GM12892 (cell line): ENCODE measurements around the gene SOX15. TPM values are rescaled to one million over a fixed set of nuclear protein-coding genes. Genes with fewer than 3 reads are reported as not detected.
A peak's percentile ranks its signal among the peaks of the same experiment; 100 is the strongest.
"Not testable (repeated sequence)": the region's sequence is repeated elsewhere in the genome, so short reads cannot be mapped to it uniquely, and the experiment has no call there.

Experiments used
- DNase-seq: peaks from one replicate; pipeline ENCODE4 v3.0.0; 2011; ENCODE audit not compliant: insufficient read length
- FAIRE-seq: peaks from 2 replicates; lab custom pipeline; 2011; peaks lifted over from hg19 to GRCh38; lab: Jason Lieb, UNC
- POLR2A ChIP-seq: IDR thresholded peaks from 2 replicates; pipeline ENCODE4 v1.6.1; 2011; ENCODE audit warnings: low read depth, low read length, control low read depth
- POLR2AphosphoS5 ChIP-seq: IDR thresholded peaks from 2 replicates; pipeline ENCODE4 v1.6.1; 2011; ENCODE audit warnings: low read depth, low read length, control low read depth
- TAF1 ChIP-seq: IDR thresholded peaks from 2 replicates; pipeline ENCODE4 v1.6.1; 2011; ENCODE audit warnings: low read depth, mild to moderate bottlenecking, control low read depth, low read length, borderline replicate concordance
- polyA plus RNA-seq: library from polyadenylated mRNA; unstranded; fragments of >200 nt; gene quantifications from one replicate; pipeline ENCODE4 v1.2.1, GENCODE V29; 2012; ENCODE audit warnings: missing spikeins, inconsistent platforms; ENCODE audit not compliant: missing spikeins

The SOX15 gene
- 0.66 TPM for polyA plus RNA-seq

DNA sequence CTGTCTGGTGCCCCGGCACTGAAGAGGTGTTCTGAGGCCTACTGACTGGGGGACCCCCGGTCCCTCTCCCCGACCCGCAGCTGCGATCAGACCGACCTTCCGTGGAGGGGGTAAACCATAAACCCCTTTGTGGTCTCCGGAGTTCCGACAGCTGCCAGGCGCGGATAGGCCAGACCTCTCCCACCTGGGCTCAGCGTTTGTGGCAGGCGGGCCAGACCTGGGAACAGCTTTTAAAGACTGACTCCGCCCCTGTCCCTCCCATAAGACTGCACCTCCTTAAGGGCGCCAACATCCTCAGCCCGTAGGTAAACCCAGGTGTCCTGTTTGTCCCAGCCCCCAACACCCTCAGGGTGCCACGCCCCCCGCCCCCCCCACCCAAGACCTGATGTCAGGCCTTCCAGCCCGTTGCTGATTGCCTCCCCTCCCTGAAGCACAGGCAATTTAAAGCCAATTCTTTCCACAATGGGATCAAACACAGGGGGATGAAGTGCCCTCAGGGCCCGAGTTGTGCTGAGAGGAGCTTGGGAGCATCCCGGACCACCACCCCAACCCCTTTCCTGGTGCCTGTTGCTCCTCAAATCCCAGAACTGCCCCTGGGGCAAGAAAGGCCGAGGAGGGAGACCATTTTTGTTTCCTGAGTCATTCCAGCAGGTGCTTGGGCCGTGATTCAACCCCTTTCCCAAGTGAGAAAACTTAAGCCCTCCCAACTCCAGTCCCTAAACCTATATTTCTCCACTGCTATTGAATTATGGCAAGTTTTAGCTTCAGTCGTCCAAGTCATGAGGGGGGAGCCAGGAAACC is at the start of gene SOX15:
Gene SOX15 (minus strand): TSS at position 204 of the 801 bp plus-strand sequence. CDS start 418 bp downstream, outside the sequence.
- DNase-seq (no peak), FAIRE-seq (no peak)
- TF ChIP-seq POLR2AphosphoS5 (no peak), TAF1 (no peak), POLR2A (peak; percentile 6; the same call in 1 of the 2 replicates)

DNA sequence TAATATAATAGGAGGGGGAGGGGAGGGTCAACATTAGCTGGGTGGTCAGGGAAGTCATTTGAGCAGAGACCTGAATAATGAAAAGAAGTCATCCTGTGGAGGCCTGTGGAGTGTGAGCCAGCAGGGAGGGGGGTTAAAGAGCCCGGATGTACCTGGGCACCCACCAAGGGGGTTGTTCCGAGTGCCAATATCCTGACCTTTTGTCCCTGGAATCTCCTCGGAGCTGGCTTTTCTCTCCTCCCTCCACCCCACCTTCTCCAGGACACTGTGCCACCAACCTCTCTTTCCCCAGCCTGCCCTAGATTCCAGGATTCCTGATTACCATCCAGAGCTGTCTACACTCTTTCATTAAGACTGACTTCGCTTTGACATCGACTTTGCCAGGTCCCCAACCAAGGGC is 46.3 kb upstream of the SOX15 start:
- no peak for TF ChIP-seq POLR2A
- TF ChIP-seq TAF1, result no peak
- TF ChIP-seq POLR2AphosphoS5, result no peak
- no peak for FAIRE-seq
- DNase-seq, result no peak

DNA sequence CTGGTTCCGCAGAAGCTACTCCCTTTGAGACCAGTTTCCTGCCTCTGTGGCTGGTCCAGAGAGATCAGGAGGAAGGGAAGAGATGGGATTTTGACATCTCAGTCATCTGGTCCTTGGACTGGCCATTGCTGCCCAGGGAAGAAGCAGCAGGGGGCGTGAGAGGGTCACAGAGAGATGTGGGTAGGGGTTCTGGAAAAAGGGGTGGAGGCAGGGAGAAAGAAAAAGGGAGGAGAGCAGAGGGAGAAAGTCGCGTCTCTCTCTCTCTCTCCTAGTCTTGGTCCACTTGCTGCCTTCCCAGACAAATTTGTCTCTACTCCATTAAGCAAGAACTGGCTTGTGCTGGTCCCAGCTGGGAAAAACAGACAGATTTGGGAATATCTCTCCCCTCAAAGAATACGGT is 44.5 kb upstream of the SOX15 start:
- DNase-seq, result no peak
- TF ChIP-seq POLR2A (no peak), TAF1 (no peak), POLR2AphosphoS5 (no peak)
- FAIRE-seq, result no peak

DNA sequence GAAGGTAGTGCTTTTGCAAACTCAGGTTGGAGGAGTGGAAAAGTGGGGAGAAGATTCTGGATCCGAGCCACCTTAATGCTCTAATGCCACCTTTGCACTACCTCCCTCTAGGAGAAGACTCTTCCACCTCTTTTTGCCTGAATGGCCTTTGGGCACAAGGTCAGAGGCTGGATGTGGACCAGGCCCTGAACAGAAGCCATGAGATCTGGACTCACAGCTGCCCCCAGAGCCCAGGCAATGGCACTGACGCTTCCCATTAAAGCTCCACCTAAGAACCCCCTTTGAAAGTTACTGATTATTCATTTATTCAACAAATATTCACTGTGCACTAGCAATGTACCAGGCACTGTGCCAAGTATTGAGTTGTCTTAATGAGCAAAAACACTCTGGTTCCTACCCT is 43.2 kb upstream of the SOX15 start:
- TF ChIP-seq POLR2AphosphoS5 (no peak), TAF1 (no peak), POLR2A (no peak)
- DNase-seq (no peak), FAIRE-seq (peak; percentile 70)

DNA sequence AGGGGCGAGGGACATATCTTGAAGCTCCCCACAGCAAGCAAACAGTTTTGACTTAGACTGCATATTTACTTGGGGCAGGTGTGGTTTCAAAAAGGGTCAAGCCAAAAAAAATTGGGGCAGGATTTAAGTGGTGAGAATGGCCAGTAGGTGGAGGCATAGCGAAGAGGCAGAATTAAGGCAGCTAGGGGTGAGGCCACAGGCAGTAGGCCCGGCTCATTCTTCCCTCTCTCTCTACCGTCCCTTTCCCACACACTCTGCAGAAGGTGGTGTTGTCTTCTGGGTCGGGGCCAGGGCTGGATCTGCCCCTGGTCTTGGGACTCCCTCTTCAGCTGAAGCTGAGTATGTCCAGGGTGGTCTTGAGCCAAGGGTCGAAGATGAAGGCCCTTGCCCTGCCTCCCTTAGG is 42.6 kb upstream of the SOX15 start:
- FAIRE-seq (no peak), DNase-seq (no peak)
- no peak for TF ChIP-seq POLR2AphosphoS5
- no peak for TF ChIP-seq TAF1
- TF ChIP-seq POLR2A, result no peak

DNA sequence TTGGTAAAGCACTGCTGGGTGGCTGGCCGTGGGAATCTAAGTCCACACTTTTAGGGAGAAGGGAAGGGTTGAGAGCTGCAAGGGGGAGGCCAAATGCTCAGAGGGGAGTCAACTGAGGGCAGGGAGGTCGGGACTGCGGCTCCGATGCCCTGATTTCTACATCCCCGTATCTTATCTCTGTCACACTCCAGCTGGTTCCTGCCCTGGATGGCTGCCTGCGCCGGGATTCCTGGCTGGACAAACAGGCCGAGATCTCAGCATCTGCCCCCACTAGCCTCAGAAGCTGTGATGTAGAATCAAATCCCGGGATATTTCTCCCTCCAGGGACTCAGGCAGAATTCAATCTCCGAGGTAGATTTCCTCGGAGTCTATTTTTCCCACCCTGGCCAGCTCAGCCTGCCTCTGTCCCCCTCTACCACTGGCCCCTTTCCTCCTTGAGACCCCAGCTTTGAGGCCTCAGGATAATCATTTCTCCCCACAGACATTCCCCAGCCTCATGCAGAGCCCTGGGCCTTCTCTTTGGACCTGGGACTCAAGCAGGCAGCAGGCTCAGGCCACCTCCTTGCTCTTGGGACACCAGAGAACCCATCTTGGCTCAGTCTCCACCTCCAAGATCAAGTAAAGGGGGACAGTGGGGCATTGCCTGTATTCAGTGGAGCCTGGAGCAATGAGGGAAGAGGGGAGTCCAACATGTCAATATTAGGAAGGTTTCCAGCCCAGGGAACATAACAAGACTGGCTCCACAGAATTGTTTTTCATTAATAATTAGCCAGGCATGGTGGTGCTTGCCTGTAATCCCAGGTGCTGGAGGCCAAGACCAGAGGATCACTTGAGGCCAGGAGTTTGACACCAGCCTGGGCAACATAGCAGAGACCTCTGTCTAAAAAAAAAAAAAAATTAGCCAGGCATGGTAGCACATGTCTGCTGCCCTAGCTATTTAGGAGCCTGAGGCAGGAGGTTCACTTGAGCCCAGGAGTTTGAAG is 41.8 kb upstream of the SOX15 start:
- no peak for FAIRE-seq
- DNase-seq, result no peak
- no peak for TF ChIP-seq POLR2A
- TF ChIP-seq POLR2AphosphoS5, result no peak
- TF ChIP-seq TAF1, result no peak

DNA sequence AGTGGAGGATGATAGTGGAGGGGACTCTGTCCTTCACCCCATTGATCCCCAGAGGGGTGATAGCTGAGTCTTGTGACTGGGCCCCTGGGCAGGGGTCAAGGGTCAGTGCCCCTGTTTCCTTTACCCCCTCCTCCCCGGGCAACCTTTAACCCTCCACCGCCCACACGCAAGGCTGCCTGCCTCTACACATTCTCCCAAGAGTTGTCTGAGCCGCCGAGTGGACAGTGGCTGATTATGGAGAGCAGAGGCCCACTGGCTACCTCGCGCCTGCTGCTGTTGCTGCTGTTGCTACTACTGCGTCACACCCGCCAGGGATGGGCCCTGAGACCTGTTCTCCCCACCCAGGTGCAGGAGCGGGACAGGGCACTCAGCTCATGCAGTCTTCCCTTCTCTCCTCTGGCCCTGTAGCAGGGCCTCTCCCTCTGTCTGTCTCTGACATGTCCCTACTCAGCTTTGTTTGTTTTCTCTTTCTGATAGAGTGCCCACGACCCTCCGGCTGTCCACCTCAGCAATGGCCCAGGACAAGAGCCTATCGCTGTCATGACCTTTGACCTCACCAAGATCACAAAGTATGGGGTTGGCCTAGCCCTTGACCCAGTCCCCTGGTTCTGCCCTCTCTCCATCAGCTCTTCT is 40.2 kb upstream of the SOX15 start, which contains the start of gene SHBG:
Gene SHBG (plus strand): TSS at position 197 of the 633 bp plus-strand sequence. CDS start 38 bp downstream, at position 235.
- TF ChIP-seq POLR2A (no peak), POLR2AphosphoS5 (no peak), TAF1 (no peak)

DNA sequence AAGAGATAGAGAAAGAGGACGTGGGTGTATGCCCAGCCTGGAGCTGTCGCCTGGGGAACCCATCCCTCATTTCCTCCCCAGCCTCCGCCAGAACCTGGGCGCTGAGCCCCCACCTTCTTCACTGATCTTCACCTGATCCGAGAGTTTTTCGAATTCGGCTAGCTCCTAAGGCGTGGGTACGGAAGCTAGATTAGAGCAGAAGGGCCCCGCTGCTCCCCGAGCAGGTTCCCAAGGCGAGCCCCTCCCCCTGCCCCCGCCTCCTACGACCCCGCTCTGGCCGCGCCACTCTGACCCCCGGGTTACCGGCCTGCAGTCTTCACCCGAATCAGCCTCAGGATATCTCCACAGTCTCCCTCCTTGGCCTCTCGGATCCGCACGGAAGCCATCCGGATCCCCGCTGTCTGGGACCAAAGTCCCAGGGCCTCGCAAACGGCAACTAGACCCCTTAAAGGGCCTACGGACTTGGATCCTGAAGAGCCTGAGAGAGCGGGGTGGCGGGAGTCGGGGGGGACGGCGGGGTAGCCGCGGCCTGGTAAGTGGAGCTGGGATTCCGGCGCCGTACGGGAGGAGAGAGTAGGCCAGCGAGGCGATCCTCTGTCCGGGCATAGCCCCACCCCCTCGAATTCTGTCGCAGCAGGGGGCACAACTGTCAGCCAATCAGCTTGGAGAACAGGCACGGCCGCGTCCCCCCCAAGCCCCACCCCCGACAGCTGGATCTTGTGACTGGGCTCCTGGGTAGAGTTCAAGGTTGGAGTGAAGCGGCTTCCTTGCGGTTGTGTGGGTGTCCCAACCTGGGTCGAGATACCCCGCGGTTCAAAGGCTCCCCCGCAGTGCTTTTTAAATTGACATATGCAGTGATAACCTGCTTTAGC is 37.6 kb upstream of the SOX15 start, which contains the start of gene SAT2:
Gene SAT2 (minus strand): TSS at position 572 of the 872 bp plus-strand sequence. CDS start 186 bp downstream, at position 386.
- DNase-seq (peak; percentile 100), FAIRE-seq (peak; percentile 97)
- TF ChIP-seq POLR2A (peak; percentile 62; the same call in 1 of the 2 replicates), TAF1 (no peak), POLR2AphosphoS5 (0 out of 2 replicates have a peak, but pooled peaks have one; percentile 36)

More for the DNA sequence above, 40.2 kb upstream of the SOX15 start, which contains the start of gene SHBG:
- FAIRE-seq, result no peak
- no peak for DNase-seq

DNA sequence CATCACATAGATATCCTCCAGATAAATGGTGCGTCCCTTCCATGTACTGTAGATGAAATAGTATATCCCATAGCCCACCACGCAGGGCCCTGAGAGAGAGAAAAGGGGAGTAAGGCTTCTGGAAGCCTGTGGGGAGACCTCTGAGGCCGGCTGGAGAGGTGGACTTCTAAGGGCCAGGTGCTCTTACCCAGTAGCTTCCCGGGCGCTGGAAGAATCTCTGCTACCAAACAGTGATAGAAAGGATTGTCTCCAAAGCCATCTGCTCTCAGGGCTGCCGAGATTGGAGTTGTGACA is 37.0 kb upstream of the SOX15 start:
- no peak for FAIRE-seq
- DNase-seq, result no peak
- TF ChIP-seq POLR2AphosphoS5 (no peak), POLR2A (no peak), TAF1 (no peak)

DNA sequence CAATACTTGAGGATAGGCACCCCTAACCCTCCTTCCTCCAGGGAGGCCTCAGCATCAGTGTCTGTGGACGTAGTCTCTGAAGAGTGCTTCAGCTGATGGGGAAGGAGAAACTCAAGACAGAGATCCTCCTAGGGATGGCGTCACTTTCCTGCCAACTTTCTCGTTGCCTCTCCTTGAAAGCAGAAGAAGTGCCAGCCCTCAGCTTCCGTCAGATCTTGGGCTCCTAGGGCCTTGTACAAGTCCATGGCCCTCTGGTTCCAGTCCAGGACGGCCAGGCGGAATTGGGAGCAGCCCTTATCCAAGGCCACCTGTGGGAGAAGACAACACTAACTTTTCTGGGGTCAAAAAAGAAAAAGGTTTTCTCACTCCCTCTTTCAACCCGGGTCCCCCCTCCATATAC is 36.4 kb upstream of the SOX15 start:
- no peak for TF ChIP-seq POLR2AphosphoS5
- DNase-seq (no peak), FAIRE-seq (no peak)

DNA sequence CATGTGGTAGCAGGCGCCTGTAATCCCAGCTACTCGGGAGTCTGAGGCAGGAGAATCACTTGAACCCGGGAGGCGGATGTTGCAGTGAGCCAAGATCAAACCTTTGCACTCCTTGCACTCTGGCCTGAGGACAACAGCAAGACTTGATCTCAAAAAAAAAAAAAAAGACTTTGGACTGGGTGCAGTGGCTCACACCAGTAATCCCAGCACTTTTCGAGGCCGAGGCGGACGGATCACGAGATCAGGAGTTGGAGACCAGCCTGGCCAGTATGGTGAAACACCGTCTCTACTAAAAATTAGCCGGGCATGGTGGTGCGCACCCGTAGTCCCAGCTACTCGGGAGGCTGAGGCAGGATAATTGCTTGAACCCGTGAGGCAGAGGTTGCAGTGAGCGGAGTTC is 35.9 kb upstream of the SOX15 start:
- not testable (repeated sequence) for DNase-seq, FAIRE-seq
